Measurements from ENCODE around the gene OSER1. TPM values are rescaled to one million over a fixed set of nuclear protein-coding genes. Genes with fewer than 3 reads are reported as not detected.

Gene OSER1
- 41.4 and 47.7 TPM in 2 replicates for total RNA-seq

DNA sequence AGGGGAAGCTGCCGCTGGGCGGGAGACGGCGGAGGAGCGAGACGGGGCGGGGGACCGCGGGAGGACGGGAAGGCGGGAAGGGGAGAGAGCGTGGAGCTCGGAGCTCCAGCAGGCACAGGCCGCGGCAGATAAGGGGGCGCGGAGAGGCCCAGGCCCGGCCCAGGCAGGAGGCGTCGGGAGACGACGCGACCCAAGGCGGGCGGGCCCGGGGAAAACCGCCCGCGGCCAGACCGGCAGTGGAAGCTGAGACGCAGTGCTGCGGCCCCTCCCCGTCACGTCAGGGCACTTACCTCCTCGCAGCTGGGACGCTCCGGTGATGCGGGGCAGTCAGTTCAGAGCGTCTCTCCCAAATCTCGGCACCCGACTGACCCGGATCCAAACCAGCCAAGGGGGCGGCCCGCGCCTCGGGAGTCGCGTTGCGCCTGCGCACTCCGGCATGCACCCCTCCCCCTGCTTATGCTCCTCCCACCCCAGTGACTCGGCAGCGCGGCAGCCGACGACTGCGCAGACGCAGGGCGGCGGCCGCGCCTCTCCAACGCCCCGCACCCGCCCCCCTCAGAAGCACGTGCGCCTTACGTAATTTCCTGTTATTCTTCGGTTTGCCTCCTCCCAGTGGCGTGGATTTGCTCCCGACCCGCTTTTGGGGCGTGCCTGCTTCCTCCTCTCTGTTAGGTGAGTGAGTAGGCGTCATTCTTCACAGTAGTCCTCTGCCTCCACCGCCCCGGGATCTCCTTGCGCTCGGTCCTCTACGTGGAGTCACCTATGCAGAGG is at the start of gene OSER1:
Gene OSER1 (minus strand): TSS at position 366 of the 771 bp plus-strand sequence. CDS start 3,814 bp downstream, outside the sequence.

GRCh38 chr20:44247131-44247571 is 36.6 kb upstream of the OSER1 start, which contains the start of gene GDAP1L1:
TSS of gene GDAP1L1 (plus strand) at chr20:44247308. CDS start at chr20:44247335, 27 bp downstream.

GRCh38 chr20:44187054-44187771 is 23.4 kb downstream of the OSER1 start, which contains the start of gene JPH2:
TSS of gene JPH2 (minus strand) at chr20:44187188. CDS start at chr20:44186705, 483 bp downstream.

Other genes starting within 250 kb of the OSER1 start
- gene JPH2, start 23.6 kb downstream of the OSER1 start, total RNA-seq = 1.3 and 16.3 TPM in 2 replicates
- gene GDAP1L1, start 36.5 kb upstream of the OSER1 start, total RNA-seq = not detected in 2 replicates
- 3.5 and 9.6 TPM in 2 replicates for gene FITM2, start 100.4 kb upstream of the OSER1 start, total RNA-seq
- not detected in 2 replicates for gene R3HDML, start 126.3 kb upstream of the OSER1 start, total RNA-seq
- not detected in 2 replicates for gene HNF4A, start 144.9 kb upstream of the OSER1 start, total RNA-seq